Keratinocyte (primary cell): ENCODE data around the gene KARS1. TPM values are rescaled to one million over a fixed set of nuclear protein-coding genes. Genes with fewer than 3 reads are reported as not detected.

Experiments
- DNase-seq: peaks from one replicate; pipeline ENCODE4 v3.0.0-alpha.2; 2011; ENCODE audit warnings: low read depth, missing footprints, low spot score
- FAIRE-seq: peaks from 2 replicates; lab custom pipeline; 2011; peaks lifted over from hg19 to GRCh38; lab: Jason Lieb, UNC
- H2AFZ ChIP-seq: 2 replicates; pipeline ENCODE4 v1.6.0; 2012; ENCODE audit warnings: low read length, control low read depth, inconsistent platforms; ENCODE audit not compliant: control insufficient read depth
- H3K27ac ChIP-seq: 2 replicates; pipeline ENCODE4 v1.5.1; 2011; ENCODE audit warnings: low read length; ENCODE audit not compliant: control insufficient read depth, insufficient read depth
- H3K27me3 ChIP-seq: 3 replicates; pipeline ENCODE4 v1.6.0; 2011; ENCODE audit warnings: low read length; ENCODE audit not compliant: control insufficient read depth, insufficient read depth; ENCODE audit errors: extremely low read depth
- H3K36me3 ChIP-seq, 2 experiments: 2 replicates in 1 of 2; 3 replicates in 1 of 2; pipeline ENCODE4 v1.5.1; 2011; ENCODE audit warnings: low read length in 2 of 2, mild to moderate bottlenecking in 1 of 2; ENCODE audit not compliant: control insufficient read depth in 2 of 2, insufficient read depth in 2 of 2; ENCODE audit errors: extremely low read depth in 1 of 2
- H3K4me1 ChIP-seq: 3 replicates; pipeline ENCODE4 v1.5.1; 2011; ENCODE audit warnings: low read length; ENCODE audit not compliant: control insufficient read depth, insufficient read depth; ENCODE audit errors: extremely low read depth
- H3K4me2 ChIP-seq: 3 replicates; pipeline ENCODE4 v1.6.0; 2011; ENCODE audit warnings: low read depth, low read length; ENCODE audit not compliant: control insufficient read depth, insufficient read depth; ENCODE audit errors: extremely low read depth
- H3K4me3 ChIP-seq, 3 experiments: fragments of 200-600 bp in 1 of 3; sonication (generic) in 1 of 3; 2 replicates in 2 of 3; 3 replicates in 1 of 3; pipeline ENCODE4 v1.5.1; 2011 to 2016; ENCODE audit warnings: low read length in 3 of 3, mild to moderate bottlenecking in 3 of 3, control low read depth in 2 of 3, inconsistent platforms in 1 of 3, low read depth in 1 of 3, mixed read lengths in 1 of 3, mixed run types in 1 of 3, moderate library complexity in 1 of 3; ENCODE audit not compliant: control insufficient read depth in 2 of 3, insufficient read depth in 2 of 3; ENCODE audit errors: extremely low read depth in 1 of 3
- H3K79me2 ChIP-seq: 2 replicates; pipeline ENCODE4 v1.6.0; 2012; ENCODE audit warnings: low read length; ENCODE audit not compliant: control insufficient read depth, insufficient read depth
- H3K9ac ChIP-seq: 3 replicates; pipeline ENCODE4 v1.6.0; 2011; ENCODE audit warnings: low read length; ENCODE audit not compliant: control insufficient read depth, insufficient read depth; ENCODE audit errors: extremely low read depth
- H3K9me1 ChIP-seq: 3 replicates; pipeline ENCODE4 v1.6.0; 2011; ENCODE audit warnings: low read length; ENCODE audit not compliant: control insufficient read depth, insufficient read depth; ENCODE audit errors: extremely low read depth
- H3K9me3 ChIP-seq: 2 replicates; pipeline ENCODE4 v1.5.1; 2012; ENCODE audit warnings: low read depth, low read length; ENCODE audit not compliant: control insufficient read depth
- H4K20me1 ChIP-seq: 3 replicates; pipeline ENCODE4 v1.6.0; 2011; ENCODE audit warnings: low read length; ENCODE audit not compliant: control insufficient read depth, insufficient read depth; ENCODE audit errors: extremely low read depth
- EZH2 ChIP-seq: IDR thresholded peaks from one replicate; pipeline ENCODE4 v1.6.1; 2012; ENCODE audit warnings: inconsistent platforms, mild to moderate bottlenecking, low read length, moderate library complexity
- dilution Hi-C: fragments of 300-500 bp; cut with MboI; formaldehyde crosslinking; loops from one replicate; pipeline ENCODE4 v1.7.0; 2020; ENCODE audit warnings: low sequenced_read_pairs; ENCODE audit not compliant: extremely low pct_ligation_motif_present
- polyA plus RNA-seq, 5 experiments: library from polyadenylated mRNA; depleted of rRNA in 3 of 5; stranded (reverse) in 3 of 5; stranded (forward) in 1 of 5; unstranded in 1 of 5; fragments of >200 nt; gene quantifications; 1 replicate in 1 of 5; 2 replicates in 3 of 5; 3 replicates in 1 of 5; pipeline versions ENCODE4 v1.2.1 to v1.2.3, GENCODE V29; 2011 to 2012; ENCODE audit warnings: missing spikeins in 2 of 5, low read depth in 1 of 5, low replicate concordance in 1 of 5
- TF ChIP-seq, protein P1 (sequence below), 3 experiments: IDR thresholded peaks in 1 of 3; conservative IDR thresholded peaks in 1 of 3; optimal IDR thresholded peaks in 1 of 3; 2 replicates in 2 of 3; 3 replicates in 1 of 3; pipeline versions ENCODE3 to v1.5.1; 2011; ENCODE audit warnings: low read length in 3 of 3, mild to moderate bottlenecking in 3 of 3, moderate library complexity in 2 of 3, control low read depth in 1 of 3, inconsistent platforms in 1 of 3; ENCODE audit not compliant: insufficient read depth in 2 of 3; ENCODE audit errors: extremely low read depth in 1 of 3

KARS1 gene
- polyA plus RNA-seq, 1 donor (not counting 4 experiments of a cell fraction or from before 2014, with no cell fraction given) = 206 TPM

- H3K9me3 ChIP-seq = peaks cover 2% of the 10 kb centered on the region
- H3K4me2 ChIP-seq = no peak overlapping the region
- no peaks in the 10 kb centered on the region for H3K79me2 ChIP-seq
- H3K27me3 ChIP-seq = no peaks in the 10 kb centered on the region
- H3K9me1 ChIP-seq = no peaks in the 10 kb centered on the region
- TF ChIP-seq, protein P1, sequence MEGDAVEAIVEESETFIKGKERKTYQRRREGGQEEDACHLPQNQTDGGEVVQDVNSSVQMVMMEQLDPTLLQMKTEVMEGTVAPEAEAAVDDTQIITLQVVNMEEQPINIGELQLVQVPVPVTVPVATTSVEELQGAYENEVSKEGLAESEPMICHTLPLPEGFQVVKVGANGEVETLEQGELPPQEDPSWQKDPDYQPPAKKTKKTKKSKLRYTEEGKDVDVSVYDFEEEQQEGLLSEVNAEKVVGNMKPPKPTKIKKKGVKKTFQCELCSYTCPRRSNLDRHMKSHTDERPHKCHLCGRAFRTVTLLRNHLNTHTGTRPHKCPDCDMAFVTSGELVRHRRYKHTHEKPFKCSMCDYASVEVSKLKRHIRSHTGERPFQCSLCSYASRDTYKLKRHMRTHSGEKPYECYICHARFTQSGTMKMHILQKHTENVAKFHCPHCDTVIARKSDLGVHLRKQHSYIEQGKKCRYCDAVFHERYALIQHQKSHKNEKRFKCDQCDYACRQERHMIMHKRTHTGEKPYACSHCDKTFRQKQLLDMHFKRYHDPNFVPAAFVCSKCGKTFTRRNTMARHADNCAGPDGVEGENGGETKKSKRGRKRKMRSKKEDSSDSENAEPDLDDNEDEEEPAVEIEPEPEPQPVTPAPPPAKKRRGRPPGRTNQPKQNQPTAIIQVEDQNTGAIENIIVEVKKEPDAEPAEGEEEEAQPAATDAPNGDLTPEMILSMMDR (optimal IDR thresholded peaks at IDR 0.05 in 1 of 3, IDR thresholded peaks at IDR 0.05 in 1 of 3, conservative IDR thresholded peaks at IDR 0.05 in 1 of 3; ENCODE audit: extremely low read depth in 1 of 3, insufficient read depth in 2 of 3, low read length in 3 of 3) = no peak
- no peak for TF ChIP-seq EZH2
- H3K36me3 ChIP-seq = no peaks in the 10 kb centered on the region
- dilution Hi-C loops = no loop called here
- H3K9ac ChIP-seq = no peak overlapping the region
- no peak overlapping the region for H3K27ac ChIP-seq
- H2AFZ ChIP-seq = no peak overlapping the region
- FAIRE-seq = no peak
- H3K4me1 ChIP-seq = no peaks in the 10 kb centered on the region
- H3K4me3 ChIP-seq = no peak overlapping the region
- no peaks in the 10 kb centered on the region for H4K20me1 ChIP-seq
- DNase-seq = no peak
Measured at GRCh38 chr16:75687361-75687760, 39.9 kb upstream of the KARS1 start.

DNA sequence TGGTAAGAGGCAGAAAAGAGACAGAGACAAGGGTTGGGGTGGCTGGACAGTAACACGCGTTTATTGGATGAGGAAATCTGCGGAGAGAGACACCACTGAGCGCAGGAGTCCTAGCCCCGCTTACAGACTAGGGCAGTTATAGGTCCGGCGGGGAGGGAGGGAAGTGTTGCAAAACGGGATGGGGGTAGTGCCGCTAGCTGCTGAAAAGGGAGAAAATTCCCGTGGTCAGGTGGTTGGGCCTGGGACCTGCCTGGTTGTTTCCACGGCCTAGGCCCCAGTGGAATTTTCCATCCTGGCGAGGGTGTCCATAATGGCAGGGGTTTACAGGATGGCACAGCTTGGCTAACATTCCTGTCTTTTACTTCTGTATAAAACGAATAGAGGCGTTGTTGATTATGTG, 34.8 kb upstream of the KARS1 start:
- no peak overlapping the region for H3K4me2 ChIP-seq
- H3K27me3 ChIP-seq = no peaks in the 10 kb centered on the region
- H3K27ac ChIP-seq = no peak overlapping the region
- FAIRE-seq (no peak), DNase-seq (no peak)
- H3K9ac ChIP-seq = no peak overlapping the region
- H4K20me1 ChIP-seq = no peaks in the 10 kb centered on the region
- no peak overlapping the region for H3K4me3 ChIP-seq
- no peak overlapping the region for H2AFZ ChIP-seq
- no peaks in the 10 kb centered on the region for H3K9me1 ChIP-seq
- no peaks in the 10 kb centered on the region for H3K36me3 ChIP-seq
- peaks cover 2% of the 10 kb centered on the region for H3K9me3 ChIP-seq
- TF ChIP-seq EZH2 = no peak
- TF ChIP-seq, protein P1 (optimal IDR thresholded peaks at IDR 0.05 in 1 of 3, IDR thresholded peaks at IDR 0.05 in 1 of 3, conservative IDR thresholded peaks at IDR 0.05 in 1 of 3; ENCODE audit: extremely low read depth in 1 of 3, insufficient read depth in 2 of 3, low read length in 3 of 3) = no peak
- no peaks in the 10 kb centered on the region for H3K79me2 ChIP-seq
- H3K4me1 ChIP-seq = no peaks in the 10 kb centered on the region
- dilution Hi-C loops = no loop called here
